Transverse colon (tissue), 4 donors: Measurements from ENCODE around the gene CNTNAP2. TPM values are rescaled to one million over a fixed set of nuclear protein-coding genes. Genes with fewer than 3 reads are reported as not detected.

ENCODE experiments used
- DNase-seq: peaks from one replicate; pipeline ENCODE4 v3.0.0-alpha.2; 2019
- H3K27ac ChIP-seq, 4 donors: fragments of 200-600 bp; sonication (generic); 2 replicates each; pipeline ENCODE4 v1.5.1; 2016 to 2018; ENCODE audit warnings: inconsistent platforms in 4 of 4
- H3K27me3 ChIP-seq: fragments of 200-600 bp; sonication (generic); 2 replicates; pipeline ENCODE4 v1.5.1; 2017; ENCODE audit warnings: inconsistent platforms
- H3K36me3 ChIP-seq, 4 donors: fragments of 200-600 bp; sonication (generic); 2 replicates each; pipeline ENCODE4 v1.5.1; 2017 to 2019; ENCODE audit warnings: inconsistent platforms in 4 of 4
- H3K4me1 ChIP-seq, 4 donors: fragments of 200-600 bp; sonication (generic); 2 replicates each; pipeline ENCODE4 v1.5.1; 2017 to 2020; ENCODE audit warnings: inconsistent platforms in 4 of 4
- H3K4me3 ChIP-seq, 4 donors: fragments of 200-600 bp; sonication (generic); 1 replicate in 1 of 4; 2 replicates in 3 of 4; pipeline versions ENCODE4 v1.5.1 to v1.6.1; 2017 to 2019; ENCODE audit warnings: inconsistent platforms in 4 of 4
- H3K9me3 ChIP-seq, 2 donors: fragments of 200-600 bp; sonication (generic); 2 replicates each; pipeline ENCODE4 v1.5.1; 2017 to 2019; ENCODE audit warnings: inconsistent platforms in 2 of 2
- CTCF ChIP-seq, 5 experiments: fragments of 200-600 bp in 3 of 5; fragments of 450-650 bp in 2 of 5; sonication (generic) in 3 of 5; IDR thresholded peaks; 1 replicate in 2 of 5; 2 replicates in 3 of 5; pipeline ENCODE4 v1.5.1; 2016 to 2017; ENCODE audit warnings: antibody characterized with exemption in 5 of 5, inconsistent platforms in 3 of 5, mild to moderate bottlenecking in 2 of 5, moderate library complexity in 1 of 5
- EP300 ChIP-seq: sonication (generic); formaldehyde crosslinking; IDR thresholded peaks from one replicate; pipeline ENCODE4 v1.6.1; 2017; ENCODE audit warnings: antibody characterized with exemption, low read depth
- POLR2A ChIP-seq: fragments of 450-650 bp; IDR thresholded peaks from one replicate; pipeline ENCODE4 v1.6.1; 2016; ENCODE audit warnings: antibody characterized with exemption, mild to moderate bottlenecking, moderate library complexity
- POLR2AphosphoS5 ChIP-seq, 3 donors: sonication (generic); formaldehyde crosslinking; IDR thresholded peaks; one replicate each; pipeline ENCODE4 v1.6.1; 2016; ENCODE audit warnings: antibody characterized with exemption in 3 of 3
- WGBS, 2 donors: methylation state at CpG; one replicate each; pipeline ENCODE4 v1.1.5; 2018; ENCODE audit warnings: low coverage in 1 of 2; 5-methylcytosine and 5-hydroxymethylcytosine counted together
- in situ Hi-C, 4 donors: fragments of 200-750 bp; cut with MboI; loops; one replicate each; pipeline versions ENCODE4 v1.15.0 to v1.15.1; 2017; ENCODE audit warnings: low sequenced_read_pairs in 3 of 4, low pct_ligation_motif_present in 1 of 4, low pct_unique_long_range_greater_than_20kb in 1 of 4
- intact Hi-C: fragments of 100-400 bp; cut with DNase I; formaldehyde crosslinking; loops from one replicate; pipeline ENCODE4 v1.15.1; 2023; ENCODE audit warnings: low total_unique reads
- total RNA-seq, 4 donors: library from RNA; depleted of rRNA; stranded (reverse); fragments of >200 nt; gene quantifications; one replicate each; pipeline ENCODE4 v1.1.0, GENCODE V29; 2016

Gene CNTNAP2
- total RNA-seq, 4 donors from 2014 or later, result 0.60 to 2.9 (median 2.4) TPM

DNA sequence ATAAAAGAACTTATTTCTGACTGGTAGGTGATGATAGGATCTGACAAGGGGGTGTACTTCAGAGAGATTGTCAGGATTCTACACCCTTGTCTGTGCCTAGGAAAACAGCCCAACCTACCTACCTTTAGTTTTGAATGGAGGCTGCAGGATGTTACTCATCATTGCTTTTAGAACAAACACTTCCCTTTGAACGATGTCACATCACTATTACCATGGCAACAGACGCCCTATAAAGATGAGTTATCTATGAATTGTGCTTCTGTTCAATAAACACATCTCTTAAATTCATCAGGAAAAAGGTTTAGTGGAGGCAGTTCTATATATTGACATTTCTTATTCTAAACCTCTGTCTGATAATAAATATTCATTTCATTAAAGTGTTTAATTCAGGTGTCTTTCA lies 362.4 kb downstream of the CNTNAP2 start:
- H3K27ac ChIP-seq, result no peak overlapping the region
- in situ Hi-C loops, result no loop called here
- intact Hi-C loops, result no loop called here
- no peak for TF ChIP-seq CTCF (IDR thresholded peaks at IDR 0.05)
- no peak for TF ChIP-seq POLR2AphosphoS5 (IDR thresholded peaks at IDR 0.05)
- TF ChIP-seq POLR2A, result no peak
- TF ChIP-seq EP300, result no peak
- H3K27me3 ChIP-seq, result no peaks in the 10 kb centered on the region
- H3K4me3 ChIP-seq, result no peak overlapping the region
- H3K36me3 ChIP-seq, result no peaks in the 10 kb centered on the region
- H3K4me1 ChIP-seq, result no peaks in the 10 kb centered on the region
- no peak for DNase-seq
- peaks cover 0 to 4% of the 10 kb centered on the region in 2 donors for H3K9me3 ChIP-seq
- 31 to 42% methylated on average over 2 of the region's 2 CpGs for WGBS, 2 donors

DNA sequence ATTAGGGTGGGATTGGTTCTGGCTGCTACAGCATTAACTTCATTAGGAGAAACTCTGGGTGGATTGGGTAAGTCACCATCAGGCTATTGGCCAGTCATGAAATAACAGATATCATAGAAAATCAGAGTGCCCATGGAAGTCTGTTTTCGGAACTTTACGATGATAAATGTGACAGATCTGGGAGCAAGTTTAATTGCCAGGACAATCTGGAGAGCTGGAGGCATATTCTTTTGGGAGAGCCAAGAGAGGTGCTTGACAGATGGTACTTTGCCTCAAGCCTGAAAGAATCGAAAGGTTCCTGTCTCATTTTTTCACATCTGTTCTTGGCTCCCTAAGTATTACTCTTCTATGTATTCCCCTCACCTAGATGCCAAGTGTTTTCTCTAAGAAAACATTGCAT lies 369.9 kb downstream of the CNTNAP2 start:
- intact Hi-C loops (no loop called here), in situ Hi-C loops (no loop called here)
- no peak overlapping the region for H3K27ac ChIP-seq
- WGBS, 2 donors, result 83 to 86% methylated on average over 3 of the region's 3 CpGs
- DNase-seq, result no peak
- TF ChIP-seq EP300 (no peak), POLR2A (no peak), CTCF (IDR thresholded peaks at IDR 0.05) (no peak), POLR2AphosphoS5 (IDR thresholded peaks at IDR 0.05) (no peak)
- no peaks in the 10 kb centered on the region for H3K27me3 ChIP-seq
- H3K4me3 ChIP-seq, result no peak overlapping the region
- H3K9me3 ChIP-seq, result peaks cover 0 to 6% of the 10 kb centered on the region in 2 donors
- H3K4me1 ChIP-seq, result no peaks in the 10 kb centered on the region
- no peaks in the 10 kb centered on the region for H3K36me3 ChIP-seq

DNA sequence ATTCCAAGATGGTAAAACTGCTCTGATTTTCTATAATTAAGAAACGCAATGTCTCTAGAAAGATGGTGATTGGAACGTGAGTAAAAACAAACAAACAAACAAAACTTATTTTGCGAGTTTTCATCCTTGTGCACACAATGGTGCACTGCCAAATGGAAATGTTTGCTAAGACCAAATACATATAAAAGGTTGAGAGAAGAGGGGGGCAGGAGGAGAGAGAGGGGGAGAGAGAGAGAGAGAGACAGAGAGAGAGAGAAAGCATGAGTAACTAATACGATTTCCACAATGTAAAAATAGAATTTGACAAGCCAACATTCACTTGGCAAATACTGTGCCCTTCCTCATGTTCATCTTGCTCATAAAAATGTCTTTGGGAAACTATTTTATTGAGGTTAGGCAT lies 375.4 kb downstream of the CNTNAP2 start:
- Histone ChIP-seq H3K27me3 (no peaks in the 10 kb centered on the region), H3K27ac (no peak overlapping the region), H3K9me3 (peaks cover 0 to 9% of the 10 kb centered on the region in 2 donors), H3K36me3 (no peaks in the 10 kb centered on the region), H3K4me3 (no peak overlapping the region), H3K4me1 (no peaks in the 10 kb centered on the region)
- no peak for TF ChIP-seq POLR2A
- TF ChIP-seq CTCF (IDR thresholded peaks at IDR 0.05), result no peak
- TF ChIP-seq EP300, result no peak
- no peak for TF ChIP-seq POLR2AphosphoS5 (IDR thresholded peaks at IDR 0.05)
- DNase-seq, result no peak
- 38 to 44% methylated on average over 4 of the region's 4 CpGs for WGBS, 2 donors
- in situ Hi-C loops (no loop called here), intact Hi-C loops (no loop called here)

GRCh38 chr7:146494952-146495596 lies 378.5 kb downstream of the CNTNAP2 start:
- WGBS, 2 donors, result 51 to 66% methylated on average over 5 to 6 of the region's 6 CpGs
- Histone ChIP-seq H3K36me3 (no peaks in the 10 kb centered on the region), H3K27me3 (no peaks in the 10 kb centered on the region), H3K4me1 (no peaks in the 10 kb centered on the region), H3K9me3 (peaks cover 0 to 4% of the 10 kb centered on the region in 2 donors), H3K4me3 (no peak overlapping the region), H3K27ac (no peak overlapping the region)
- TF ChIP-seq POLR2AphosphoS5 (IDR thresholded peaks at IDR 0.05) (no peak), POLR2A (no peak), CTCF (IDR thresholded peaks at IDR 0.05) (no peak), EP300 (no peak)
- no peak for DNase-seq
- intact Hi-C loops (no loop called here), in situ Hi-C loops (no loop called here)
